Endothelial cell of umbilical vein (primary cell): ENCODE results near the gene FUT7. TPM values are rescaled to one million over a fixed set of nuclear protein-coding genes. Genes with fewer than 3 reads are reported as not detected.

Source experiments
- polyA plus RNA-seq, 4 experiments: library from polyadenylated mRNA; depleted of rRNA in 3 of 4; stranded (reverse) in 3 of 4; unstranded in 1 of 4; fragments of >200 nt; gene quantifications; 2 replicates each; pipeline versions ENCODE4 v1.2.1 to v1.2.3, GENCODE V29; 2011 to 2012; ENCODE audit warnings: missing spikeins in 1 of 4
- total RNA-seq: library from RNA; stranded (reverse); gene quantifications from 2 replicates; pipeline ENCODE4 v1.2.3, GENCODE V29; 2021

The FUT7 gene
- total and polyA plus RNA-seq, 2 donors (not counting 3 experiments of a cell fraction or from before 2014, with no cell fraction given): not detected

Other genes with a start within 250 kb of the FUT7 start
Only the 30 nearest of the 38 such genes appear.
- gene AJM1, start 189.6 kb downstream of the FUT7 start, total RNA-seq: 1.3 and 1.7 TPM in 2 replicates
- 0.30 and 0.32 TPM in 2 replicates for gene AJM1, start 189.6 kb downstream of the FUT7 start, polyA plus RNA-seq
- 139 and 165 TPM in 2 replicates for gene PHPT1, start 182.7 kb downstream of the FUT7 start, total RNA-seq
- gene PHPT1, start 182.7 kb downstream of the FUT7 start, polyA plus RNA-seq: 319 and 376 TPM in 2 replicates
- 7.2 and 7.7 TPM in 2 replicates for gene MAMDC4, start 179.7 kb downstream of the FUT7 start, total RNA-seq
- 3.6 and 4.7 TPM in 2 replicates for gene MAMDC4, start 179.7 kb downstream of the FUT7 start, polyA plus RNA-seq
- gene EDF1, start 165.8 kb downstream of the FUT7 start, total RNA-seq: 356 and 388 TPM in 2 replicates
- gene EDF1, start 165.8 kb downstream of the FUT7 start, polyA plus RNA-seq: 411 and 478 TPM in 2 replicates
- gene TRAF2, start 145.6 kb downstream of the FUT7 start, total RNA-seq: 21.5 and 23.1 TPM in 2 replicates
- 10.3 and 10.9 TPM in 2 replicates for gene TRAF2, start 145.6 kb downstream of the FUT7 start, polyA plus RNA-seq
- 95.6 and 97.3 TPM in 2 replicates for gene FBXW5, start 87.3 kb downstream of the FUT7 start, total RNA-seq
- 151 and 209 TPM in 2 replicates for gene FBXW5, start 87.3 kb downstream of the FUT7 start, polyA plus RNA-seq
- 1.4 and 1.9 TPM in 2 replicates for gene C8G, start 86.8 kb downstream of the FUT7 start, total RNA-seq
- gene C8G, start 86.8 kb downstream of the FUT7 start, polyA plus RNA-seq: 0.47 and 0.70 TPM in 2 replicates
- 0.35 TPM in 1 of 2 replicates, not detected in the other for gene LCN12, start 79.8 kb downstream of the FUT7 start, total RNA-seq
- gene LCN12, start 79.8 kb downstream of the FUT7 start, polyA plus RNA-seq: 0.52 and 0.62 TPM in 2 replicates
- gene PTGDS, start 54.6 kb downstream of the FUT7 start, total RNA-seq: not detected in 2 replicates
- not detected in 2 replicates for gene PTGDS, start 54.6 kb downstream of the FUT7 start, polyA plus RNA-seq
- not detected in 2 replicates for gene LCNL1, start 49.1 kb downstream of the FUT7 start, total RNA-seq
- gene LCNL1, start 49.1 kb downstream of the FUT7 start, polyA plus RNA-seq: not detected in 2 replicates
- gene PAXX, start 39.7 kb downstream of the FUT7 start, total RNA-seq: 35.0 and 38.7 TPM in 2 replicates
- 34.0 and 49.9 TPM in 2 replicates for gene PAXX, start 39.7 kb downstream of the FUT7 start, polyA plus RNA-seq
- gene CLIC3, start 35.5 kb downstream of the FUT7 start, total RNA-seq: not detected in 2 replicates
- 2.3 and 4.1 TPM in 2 replicates for gene CLIC3, start 35.5 kb downstream of the FUT7 start, polyA plus RNA-seq
- gene ABCA2, start 3.9 kb downstream of the FUT7 start, total RNA-seq: 20.0 and 23.4 TPM in 2 replicates
- 29.1 and 41.2 TPM in 2 replicates for gene ABCA2, start 3.9 kb downstream of the FUT7 start, polyA plus RNA-seq
- 157 and 181 TPM in 2 replicates for gene NPDC1, start 14.1 kb upstream of the FUT7 start, total RNA-seq
- gene NPDC1, start 14.1 kb upstream of the FUT7 start, polyA plus RNA-seq: 115 and 144 TPM in 2 replicates
- gene ENTPD2, start 22.0 kb upstream of the FUT7 start, total RNA-seq: not detected in 2 replicates
- gene ENTPD2, start 22.0 kb upstream of the FUT7 start, polyA plus RNA-seq: 0.03 TPM in 1 of 2 replicates, not detected in the other
- 24.3 and 27.8 TPM in 2 replicates for gene SAPCD2, start 38.5 kb upstream of the FUT7 start, total RNA-seq
- gene SAPCD2, start 38.5 kb upstream of the FUT7 start, polyA plus RNA-seq: 11.5 and 13.2 TPM in 2 replicates
- gene UAP1L1, start 45.4 kb upstream of the FUT7 start, total RNA-seq: 38.1 and 41.7 TPM in 2 replicates
- gene UAP1L1, start 45.4 kb upstream of the FUT7 start, polyA plus RNA-seq: 26.0 and 31.0 TPM in 2 replicates
- gene MAN1B1, start 54.9 kb upstream of the FUT7 start, total RNA-seq: 67.7 and 75.3 TPM in 2 replicates
- 81.0 and 83.3 TPM in 2 replicates for gene MAN1B1, start 54.9 kb upstream of the FUT7 start, polyA plus RNA-seq
- 118 and 149 TPM in 2 replicates for gene DPP7, start 82.6 kb upstream of the FUT7 start, total RNA-seq
- 200 and 247 TPM in 2 replicates for gene DPP7, start 82.6 kb upstream of the FUT7 start, polyA plus RNA-seq
- not detected in 2 replicates for gene GRIN1, start 107.1 kb upstream of the FUT7 start, total RNA-seq
- gene GRIN1, start 107.1 kb upstream of the FUT7 start, polyA plus RNA-seq: not detected in 2 replicates
- not detected in 2 replicates for gene LRRC26, start 138.0 kb upstream of the FUT7 start, total RNA-seq
- gene LRRC26, start 138.0 kb upstream of the FUT7 start, polyA plus RNA-seq: 0.08 TPM in 1 of 2 replicates, not detected in the other
- not detected in 2 replicates for gene TMEM210, start 140.0 kb upstream of the FUT7 start, total RNA-seq
- not detected in 2 replicates for gene TMEM210, start 140.0 kb upstream of the FUT7 start, polyA plus RNA-seq
- gene ANAPC2, start 156.5 kb upstream of the FUT7 start, total RNA-seq: 69.2 and 70.0 TPM in 2 replicates
- gene ANAPC2, start 156.5 kb upstream of the FUT7 start, polyA plus RNA-seq: 44.8 and 57.5 TPM in 2 replicates
- gene SSNA1, start 156.6 kb upstream of the FUT7 start, total RNA-seq: 89.0 and 90.5 TPM in 2 replicates
- 146 and 162 TPM in 2 replicates for gene SSNA1, start 156.6 kb upstream of the FUT7 start, polyA plus RNA-seq
- gene TPRN, start 168.7 kb upstream of the FUT7 start, total RNA-seq: 12.1 and 12.4 TPM in 2 replicates
- gene TPRN, start 168.7 kb upstream of the FUT7 start, polyA plus RNA-seq: 4.3 and 5.7 TPM in 2 replicates
- 25.6 and 29.6 TPM in 2 replicates for gene TMEM203, start 173.6 kb upstream of the FUT7 start, total RNA-seq
- 39.8 and 40.4 TPM in 2 replicates for gene TMEM203, start 173.6 kb upstream of the FUT7 start, polyA plus RNA-seq
- 23.4 and 26.7 TPM in 2 replicates for gene NDOR1, start 173.6 kb upstream of the FUT7 start, total RNA-seq
- 13.5 and 18.0 TPM in 2 replicates for gene NDOR1, start 173.6 kb upstream of the FUT7 start, polyA plus RNA-seq
- 3.8 and 4.8 TPM in 2 replicates for gene RNF208, start 190.2 kb upstream of the FUT7 start, total RNA-seq
- 1.3 and 1.7 TPM in 2 replicates for gene RNF208, start 190.2 kb upstream of the FUT7 start, polyA plus RNA-seq
- 0.44 and 0.92 TPM in 2 replicates for gene CYSRT1, start 193.1 kb upstream of the FUT7 start, total RNA-seq
- 1.1 and 1.6 TPM in 2 replicates for gene CYSRT1, start 193.1 kb upstream of the FUT7 start, polyA plus RNA-seq
- not detected in 2 replicates for gene RNF224, start 195.4 kb upstream of the FUT7 start, total RNA-seq
- gene RNF224, start 195.4 kb upstream of the FUT7 start, polyA plus RNA-seq: not detected in 2 replicates